Lower lobe of right lung (tissue), 2 donors: ENCODE data around the gene NOL4L. TPM values are rescaled to one million over a fixed set of nuclear protein-coding genes. Genes with fewer than 3 reads are reported as not detected.

Source experiments
- ATAC-seq, 2 donors: fragments of 200-7000 bp; cut with Tn5 transposase; one replicate each; pipeline ENCODE4 v1.9.1; 2020 to 2022; ENCODE audit warnings: mild to moderate bottlenecking in 2 of 2, moderate library complexity in 2 of 2
- DNase-seq: peaks from one replicate; pipeline ENCODE4 v3.0.0-alpha.2; 2020
- H3K27ac ChIP-seq: fragments of 200-600 bp; one replicate; pipeline ENCODE4 v1.8.0; 2022
- H3K27me3 ChIP-seq: fragments of 200-600 bp; one replicate; pipeline ENCODE4 v1.8.0; 2022; ENCODE audit warnings: low read depth
- H3K36me3 ChIP-seq: fragments of 200-600 bp; one replicate; pipeline ENCODE4 v1.8.0; 2022; ENCODE audit warnings: mild to moderate bottlenecking
- H3K4me1 ChIP-seq: fragments of 200-600 bp; one replicate; pipeline ENCODE4 v1.8.0; 2022
- H3K4me3 ChIP-seq: fragments of 200-600 bp; one replicate; pipeline ENCODE4 v1.8.0; 2022; ENCODE audit warnings: mild to moderate bottlenecking
- H3K9me3 ChIP-seq: fragments of 200-600 bp; one replicate; pipeline ENCODE4 v1.8.0; 2022
- CTCF ChIP-seq: fragments of 200-600 bp; IDR thresholded peaks from one replicate; pipeline ENCODE4 v1.8.0; 2022; ENCODE audit warnings: antibody characterized with exemption, mild to moderate bottlenecking
- intact Hi-C: fragments of 100-400 bp; cut with DNase I; formaldehyde crosslinking; loops from one replicate; pipeline ENCODE4 v1.11.0; 2022
- total RNA-seq: library from RNA; stranded (reverse); fragmentation: NEBNext Ultra II Directional; extraction: Animal tissue kit (Norgen Biotek cat#: 25700); gene quantifications from one replicate; pipeline ENCODE4 v1.2.1, GENCODE V29; 2021
- donor health status: DM: no; HTN: yes; CAD: no; lungs with severe emphysema.

Gene NOL4L
- total RNA-seq, 1 donor from 2014 or later, result 14.3 TPM

- ATAC-seq, result no peak
- DNase-seq, result no peak
- H3K9me3 ChIP-seq, result no peaks in the 10 kb centered on the region
- peak overlapping the region; percentile 56 for H3K27ac ChIP-seq
- intact Hi-C loops, result no loop called here
- H3K36me3 ChIP-seq, result peaks cover 96% of the 10 kb centered on the region
- H3K4me1 ChIP-seq, result peaks cover 43% of the 10 kb centered on the region
- no peak overlapping the region for H3K4me3 ChIP-seq
- TF ChIP-seq CTCF, result no peak
- no peaks in the 10 kb centered on the region for H3K27me3 ChIP-seq
These were observed 135.2 kb downstream of the NOL4L start for GRCh38 chr20:32449890-32450401.

- H3K9me3 ChIP-seq, result no peaks in the 10 kb centered on the region
- H3K4me3 ChIP-seq, result no peak overlapping the region
- intact Hi-C loops, result no loop called here
- no peak for TF ChIP-seq CTCF
- peaks cover 96% of the 10 kb centered on the region for H3K36me3 ChIP-seq
- no peak for DNase-seq
- no peak for ATAC-seq
- H3K27ac ChIP-seq, result peak overlapping the region; percentile 56
- peaks cover 43% of the 10 kb centered on the region for H3K4me1 ChIP-seq
- H3K27me3 ChIP-seq, result no peaks in the 10 kb centered on the region
These were observed 135.9 kb downstream of the NOL4L start for GRCh38 chr20:32449057-32449889.

GRCh38 chr20:32448306-32449056, 136.7 kb downstream of the NOL4L start:
- no peak for DNase-seq
- H3K27ac ChIP-seq, result peak overlapping the region; percentile 18
- no peak overlapping the region for H3K4me3 ChIP-seq
- no peak for ATAC-seq
- no peaks in the 10 kb centered on the region for H3K27me3 ChIP-seq
- intact Hi-C loops, result no loop called here
- peaks cover 96% of the 10 kb centered on the region for H3K36me3 ChIP-seq
- no peak for TF ChIP-seq CTCF
- peaks cover 43% of the 10 kb centered on the region for H3K4me1 ChIP-seq
- H3K9me3 ChIP-seq, result no peaks in the 10 kb centered on the region

GRCh38 chr20:32447136-32448027, 137.8 kb downstream of the NOL4L start:
- no peak for TF ChIP-seq CTCF
- Histone ChIP-seq H3K9me3 (no peaks in the 10 kb centered on the region), H3K36me3 (peaks cover 96% of the 10 kb centered on the region), H3K4me3 (no peak overlapping the region), H3K4me1 (peaks cover 43% of the 10 kb centered on the region), H3K27me3 (no peaks in the 10 kb centered on the region), H3K27ac (no peak overlapping the region)
- no peak for DNase-seq
- intact Hi-C loops, result no loop called here
- no peak for ATAC-seq
